ENCODE data around the gene MTCP1. TPM values are rescaled to one million over a fixed set of nuclear protein-coding genes. Genes with fewer than 3 reads are reported as not detected.

Gene MTCP1
- polyA plus RNA-seq, 3 donors = 18.8 to 26.2 (median 18.9) TPM

- DNase-seq (ENCODE audit: extremely low read depth in 1 of 11, low read depth in 9 of 11, low spot score in 4 of 11) = no peak
These were observed 48.4 kb downstream of the MTCP1 start, which contains the start of gene F8 for GRCh38 chrX:155022585-155022984. TSS of gene F8 (minus strand) at chrX:155022723. CDS start at chrX:155022552, 171 bp downstream.

GRCh38 chrX:155020591-155020990 is 50.3 kb downstream of the MTCP1 start:
- no peak for DNase-seq (ENCODE audit: extremely low read depth in 1 of 11, low read depth in 9 of 11, low spot score in 4 of 11)

Other genes starting within 250 kb of the MTCP1 start
- not detected for gene SMIM9, start 236.5 kb downstream of the MTCP1 start, polyA plus RNA-seq (ENCODE audit: insufficient read length in 3 of 3)
- 10 to 100 TPM in 2 of 3 donors, 1 to 10 TPM in 1; 8.5 to 23.9 (median 20.5) TPM for gene F8A1, start 184.8 kb downstream of the MTCP1 start, polyA plus RNA-seq (ENCODE audit: insufficient read length in 3 of 3)
- 10 to 100 TPM; 12.2 to 18.7 (median 12.7) TPM for gene F8, start 48.4 kb downstream of the MTCP1 start, polyA plus RNA-seq (ENCODE audit: insufficient read length in 3 of 3)
- 100 to 1,000 TPM; 100 to 118 (median 117) TPM for gene FUNDC2, start 44.3 kb downstream of the MTCP1 start, polyA plus RNA-seq (ENCODE audit: insufficient read length in 3 of 3)
- gene CMC4, start within 50 bp of the MTCP1 start, polyA plus RNA-seq (ENCODE audit: insufficient read length in 3 of 3) = 1 to 10 TPM; 5.2 to 8.9 (median 8.0) TPM
- 10 to 100 TPM; 25.5 to 31.0 (median 27.4) TPM for gene BRCC3, start 372 bp upstream of the MTCP1 start, polyA plus RNA-seq (ENCODE audit: insufficient read length in 3 of 3)
- 10 to 100 TPM; 68.8 to 88.8 (median 70.2) TPM for gene VBP1, start 145.3 kb upstream of the MTCP1 start, polyA plus RNA-seq (ENCODE audit: insufficient read length in 3 of 3)
- gene RAB39B, start 193.4 kb upstream of the MTCP1 start, polyA plus RNA-seq (ENCODE audit: insufficient read length in 3 of 3) = 1 to 10 TPM; 2.3 to 3.6 (median 3.0) TPM

Measured in renal cortex interstitium (tissue), 11 donors.